ENCODE measurements around the gene INPP4B. TPM values are rescaled to one million over a fixed set of nuclear protein-coding genes. Genes with fewer than 3 reads are reported as not detected.

Gene INPP4B
- total RNA-seq, 1 donor from 2014 or later, result 3.4 TPM

GRCh38 chr4:142091085-142091513 is 755.0 kb downstream of the INPP4B start:
- Mint-ChIP-seq H3K27me3 (no peaks in the 10 kb centered on the region), H3K4me1 (ENCODE audit: low read depth) (no peaks in the 10 kb centered on the region)
- no peak for TF ChIP-seq CTCF (IDR thresholded peaks at IDR 0.05; ENCODE audit: unreplicated experiment)

GRCh38 chr4:142088906-142089305 is 757.2 kb downstream of the INPP4B start:
- Mint-ChIP-seq H3K4me3 (ENCODE audit: low read depth) (no peak overlapping the region), H3K36me3 (ENCODE audit: insufficient read depth) (no peaks in the 10 kb centered on the region), H3K27me3 (no peaks in the 10 kb centered on the region), H3K9me3 (ENCODE audit: low read depth) (no peaks in the 10 kb centered on the region), H3K4me1 (ENCODE audit: low read depth) (no peaks in the 10 kb centered on the region), H3K27ac (no peak overlapping the region)
- no peak for TF ChIP-seq CTCF (IDR thresholded peaks at IDR 0.05; ENCODE audit: unreplicated experiment)
- DNase-seq (ENCODE audit: low spot score, unreplicated experiment), result no peak

More at GRCh38 chr4:142091085-142091513, 755.0 kb downstream of the INPP4B start:
- H3K36me3 Mint-ChIP-seq (ENCODE audit: insufficient read depth), result no peaks in the 10 kb centered on the region
- H3K9me3 Mint-ChIP-seq (ENCODE audit: low read depth), result no peaks in the 10 kb centered on the region
- H3K4me3 Mint-ChIP-seq (ENCODE audit: low read depth), result no peak overlapping the region
- H3K27ac Mint-ChIP-seq, result no peak overlapping the region
- no peak for DNase-seq (ENCODE audit: low spot score, unreplicated experiment)

- Mint-ChIP-seq H3K27me3 (no peaks in the 10 kb centered on the region), H3K4me1 (ENCODE audit: low read depth) (peaks cover 5% of the 10 kb centered on the region), H3K36me3 (ENCODE audit: insufficient read depth) (no peaks in the 10 kb centered on the region), H3K9me3 (ENCODE audit: low read depth) (no peaks in the 10 kb centered on the region), H3K4me3 (ENCODE audit: low read depth) (no peak overlapping the region), H3K27ac (no peak overlapping the region)
- no peak for DNase-seq (ENCODE audit: low spot score, unreplicated experiment)
- TF ChIP-seq CTCF (IDR thresholded peaks at IDR 0.05; ENCODE audit: unreplicated experiment), result no peak
These were observed 760.4 kb downstream of the INPP4B start for GRCh38 chr4:142085513-142086292.

- no peaks in the 10 kb centered on the region for H3K9me3 Mint-ChIP-seq (ENCODE audit: low read depth)
- DNase-seq (ENCODE audit: low spot score, unreplicated experiment), result no peak
- peaks cover 6% of the 10 kb centered on the region for H3K4me1 Mint-ChIP-seq (ENCODE audit: low read depth)
- H3K36me3 Mint-ChIP-seq (ENCODE audit: insufficient read depth), result no peaks in the 10 kb centered on the region
- no peak for TF ChIP-seq CTCF (IDR thresholded peaks at IDR 0.05; ENCODE audit: unreplicated experiment)
- no peak overlapping the region for H3K27ac Mint-ChIP-seq
- H3K27me3 Mint-ChIP-seq, result no peaks in the 10 kb centered on the region
- no peak overlapping the region for H3K4me3 Mint-ChIP-seq (ENCODE audit: low read depth)
These were observed 762.8 kb downstream of the INPP4B start for GRCh38 chr4:142083264-142083663.

- DNase-seq (ENCODE audit: low spot score, unreplicated experiment), result no peak
- H3K27ac Mint-ChIP-seq, result peak overlapping the region; percentile 12
- H3K4me1 Mint-ChIP-seq (ENCODE audit: low read depth), result peaks cover 6% of the 10 kb centered on the region
- no peaks in the 10 kb centered on the region for H3K9me3 Mint-ChIP-seq (ENCODE audit: low read depth)
- H3K27me3 Mint-ChIP-seq, result no peaks in the 10 kb centered on the region
- TF ChIP-seq CTCF (IDR thresholded peaks at IDR 0.05; ENCODE audit: unreplicated experiment), result no peak
- H3K36me3 Mint-ChIP-seq (ENCODE audit: insufficient read depth), result no peaks in the 10 kb centered on the region
- no peak overlapping the region for H3K4me3 Mint-ChIP-seq (ENCODE audit: low read depth)
These were observed 765.1 kb downstream of the INPP4B start for GRCh38 chr4:142081025-142081424.

All from progenitor cell of endocrine pancreas (in vitro differentiated cells).